Measurements from ENCODE around the gene GALNT17.

The GALNT17 gene

DNA sequence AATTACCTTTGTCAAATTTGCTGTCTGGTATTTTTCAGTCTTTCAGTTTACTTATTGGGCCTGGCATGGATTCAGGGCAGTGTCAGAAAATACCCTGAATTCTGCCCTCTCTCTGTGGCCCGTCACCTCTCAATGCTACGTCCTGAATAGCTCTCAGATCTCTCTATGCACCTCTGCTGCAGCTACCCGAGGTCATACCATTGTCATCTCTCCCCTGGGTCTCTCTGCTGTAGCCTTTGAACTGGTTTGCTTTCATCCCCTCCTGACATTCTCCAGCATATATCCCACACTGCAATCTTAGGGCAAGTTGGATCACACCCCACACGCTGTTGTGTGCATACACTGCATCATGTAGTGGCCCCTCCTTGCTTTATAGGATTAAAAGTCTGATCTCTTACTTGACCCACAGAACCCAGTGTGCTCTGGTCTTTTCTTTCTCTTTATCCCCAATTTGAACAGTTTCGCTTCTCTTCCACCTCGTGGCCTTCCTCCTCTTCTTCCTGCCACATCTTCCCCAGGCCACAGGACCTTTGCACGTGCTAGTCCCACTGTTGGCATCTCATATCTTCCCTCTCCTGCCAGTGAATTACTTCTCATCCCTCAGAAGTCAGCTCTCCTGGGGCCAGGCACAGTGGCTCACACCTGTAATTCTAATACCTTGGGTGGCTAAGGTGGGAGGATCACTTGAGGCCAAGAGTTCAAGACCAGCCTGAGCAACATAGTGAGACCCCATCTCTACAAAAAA is 372.9 kb downstream of the GALNT17 start:
- CTCF ChIA-PET, result no interaction called here
- DNase-seq, result no peak

DNA sequence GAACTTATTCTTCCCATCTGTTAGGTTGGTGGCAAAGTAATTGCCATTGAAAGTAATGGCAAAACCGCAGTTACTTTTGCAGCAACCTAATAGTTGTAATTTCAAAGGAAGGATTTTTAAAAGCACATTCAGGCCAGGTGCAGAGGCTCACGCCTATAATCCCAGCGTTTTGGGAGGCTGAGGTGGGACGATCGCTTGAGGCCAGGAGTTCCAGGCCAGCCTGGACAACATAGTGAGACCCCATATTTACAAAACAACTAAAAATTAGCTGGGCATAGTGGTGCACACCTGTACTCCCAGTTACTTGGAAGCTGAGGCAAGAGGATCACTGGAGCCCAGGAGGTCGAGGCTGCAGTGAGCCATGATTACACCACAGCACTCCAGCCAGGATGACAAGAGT is 374.9 kb downstream of the GALNT17 start:
- Histone ChIP-seq H3K4me3 (ENCODE audit: control insufficient read depth in 1 of 7, extremely low read depth in 1 of 7, insufficient read depth in 4 of 7, low read depth in 2 of 7, low read length in 6 of 7) (no peak overlapping the region), H3K27ac (ENCODE audit: insufficient read depth in 1 of 2, low read depth in 1 of 2, low read length in 2 of 2, poor library complexity in 1 of 2, severe bottlenecking in 2 of 2) (no peak overlapping the region), H3K9me3 (ENCODE audit: control extremely low read depth in 1 of 5, control insufficient read depth in 4 of 5, insufficient read depth in 2 of 5, low read depth in 1 of 5, low read length in 4 of 5) (peaks cover 0 to 3% (median 0%) of the 10 kb centered on the region in 5 experiments), H3K27me3 (replicated peaks in 2 of 5; ENCODE audit: control insufficient read depth in 4 of 5, insufficient read depth in 5 of 5, low read length in 4 of 5) (peaks cover 0 to 3% (median 0%) of the 10 kb centered on the region in 5 experiments), H3K4me1 (ENCODE audit: control extremely low read depth in 1 of 4, control insufficient read depth in 4 of 4, insufficient read depth in 4 of 4, low read length in 3 of 4) (no peaks in the 10 kb centered on the region), H3K36me3 (ENCODE audit: control insufficient read depth in 4 of 4, insufficient read depth in 4 of 4, low read length in 3 of 4) (no peaks in the 10 kb centered on the region)
- ChIA-PET POLR2A (no interaction called here), CTCF (no interaction called here)
- 100% methylated on average over 3 of the region's 6 CpGs for WGBS (ENCODE audit: insufficient coverage)
- DNase-seq, result no peak

More for the DNA sequence above, 372.9 kb downstream of the GALNT17 start:
- 89% methylated on average over 6 of the region's 7 CpGs for WGBS (ENCODE audit: insufficient coverage)
- Histone ChIP-seq H3K36me3 (ENCODE audit: control insufficient read depth in 4 of 4, insufficient read depth in 4 of 4, low read length in 3 of 4) (no peaks in the 10 kb centered on the region), H3K27me3 (replicated peaks in 2 of 5; ENCODE audit: control insufficient read depth in 4 of 5, insufficient read depth in 5 of 5, low read length in 4 of 5) (peaks cover 0 to 3% (median 0%) of the 10 kb centered on the region in 5 experiments), H3K4me3 (ENCODE audit: control insufficient read depth in 1 of 7, extremely low read depth in 1 of 7, insufficient read depth in 4 of 7, low read depth in 2 of 7, low read length in 6 of 7) (no peak overlapping the region), H3K4me1 (ENCODE audit: control extremely low read depth in 1 of 4, control insufficient read depth in 4 of 4, insufficient read depth in 4 of 4, low read length in 3 of 4) (no peaks in the 10 kb centered on the region), H3K27ac (ENCODE audit: insufficient read depth in 1 of 2, low read depth in 1 of 2, low read length in 2 of 2, poor library complexity in 1 of 2, severe bottlenecking in 2 of 2) (no peak overlapping the region), H3K9me3 (ENCODE audit: control extremely low read depth in 1 of 5, control insufficient read depth in 4 of 5, insufficient read depth in 2 of 5, low read depth in 1 of 5, low read length in 4 of 5) (peaks cover 0 to 3% (median 0%) of the 10 kb centered on the region in 5 experiments)
- POLR2A ChIA-PET, result no interaction called here

DNA sequence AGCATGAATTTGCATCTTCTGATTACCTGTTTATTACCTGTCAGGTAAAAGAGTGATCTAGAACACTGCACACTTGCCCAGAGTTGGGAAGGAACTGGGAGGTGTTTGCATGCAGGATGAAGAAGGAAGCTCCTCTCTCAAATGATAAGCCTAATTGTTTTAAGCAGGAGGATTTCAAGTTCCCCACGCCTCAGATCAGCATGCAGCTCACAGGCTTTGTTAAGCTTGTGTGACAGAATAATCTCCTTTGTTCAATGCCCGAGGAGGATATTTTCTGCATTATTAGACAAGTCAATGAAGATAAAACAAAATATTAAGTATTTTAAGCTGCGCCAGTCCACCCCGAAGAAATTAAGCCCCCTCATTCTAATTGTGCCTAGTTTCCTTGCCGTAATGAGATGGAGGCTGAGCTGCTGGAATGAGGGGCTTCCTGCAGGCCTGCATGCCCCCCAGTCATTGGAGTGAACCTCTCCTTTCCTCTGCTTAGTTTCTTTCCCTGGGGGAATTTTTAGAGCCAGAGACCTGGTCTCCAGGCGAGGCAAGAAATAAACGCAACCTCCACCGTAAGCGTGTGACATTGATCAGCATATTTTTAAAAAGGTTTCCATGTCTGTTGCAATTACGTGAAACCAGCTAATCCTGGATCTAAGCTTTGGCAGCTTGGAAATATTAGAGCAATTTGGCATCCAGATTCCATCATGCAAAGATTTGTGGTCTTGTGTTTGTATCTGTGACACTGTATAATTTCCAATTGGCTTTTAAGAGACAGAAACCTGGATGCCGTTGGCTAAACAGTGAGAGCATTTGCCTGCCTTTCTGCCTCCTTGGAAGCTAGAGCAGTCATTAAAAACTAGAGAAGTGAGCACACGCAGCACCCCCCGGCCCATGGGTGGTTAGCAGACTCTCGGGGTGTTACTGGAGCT is 376.0 kb downstream of the GALNT17 start:
- DNase-seq, result no peak

DNA sequence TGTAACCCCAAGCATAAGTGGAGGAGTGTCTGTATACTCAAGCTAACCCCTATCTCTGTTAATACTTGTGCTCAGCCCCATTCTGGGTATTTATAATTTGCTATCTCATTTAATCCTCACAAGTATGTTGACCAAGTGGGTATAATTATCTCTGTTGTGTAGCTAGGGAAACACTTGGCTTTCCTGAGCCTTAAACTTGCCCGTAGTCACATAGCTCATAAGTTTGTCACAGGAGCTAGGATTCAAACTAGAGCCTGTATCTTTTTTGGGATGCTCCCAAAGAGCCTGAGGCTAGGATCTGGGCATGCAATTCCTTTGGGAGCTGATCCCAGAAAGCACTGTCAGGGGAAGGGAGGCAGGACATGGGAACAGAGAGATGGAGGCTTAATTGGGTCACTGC is 377.4 kb downstream of the GALNT17 start:
- POLR2A ChIA-PET, result no interaction called here
- no peak for DNase-seq

More for the DNA sequence above, 376.0 kb downstream of the GALNT17 start:
- POLR2A ChIA-PET, result no interaction called here
- CTCF ChIA-PET, result interaction anchor here (0.6 kb wide), 1 partner anchor 65 kb away, joined by 3 read pairs; no protein-coding TSS in a partner anchor
- no peak overlapping the region for H3K27ac ChIP-seq (ENCODE audit: insufficient read depth in 1 of 2, low read depth in 1 of 2, low read length in 2 of 2, poor library complexity in 1 of 2, severe bottlenecking in 2 of 2)
- H3K4me1 ChIP-seq (ENCODE audit: control extremely low read depth in 1 of 4, control insufficient read depth in 4 of 4, insufficient read depth in 4 of 4, low read length in 3 of 4), result no peaks in the 10 kb centered on the region
- no peaks in the 10 kb centered on the region for H3K36me3 ChIP-seq (ENCODE audit: control insufficient read depth in 4 of 4, insufficient read depth in 4 of 4, low read length in 3 of 4)
- H3K27me3 ChIP-seq (replicated peaks in 2 of 5; ENCODE audit: control insufficient read depth in 4 of 5, insufficient read depth in 5 of 5, low read length in 4 of 5), result peaks cover 0 to 3% (median 0%) of the 10 kb centered on the region in 5 experiments
- H3K4me3 ChIP-seq (ENCODE audit: control insufficient read depth in 1 of 7, extremely low read depth in 1 of 7, insufficient read depth in 4 of 7, low read depth in 2 of 7, low read length in 6 of 7), result no peak overlapping the region
- WGBS (ENCODE audit: insufficient coverage), result 90% methylated on average over 13 of the region's 14 CpGs
- peaks cover 0 to 3% (median 0%) of the 10 kb centered on the region in 5 experiments for H3K9me3 ChIP-seq (ENCODE audit: control extremely low read depth in 1 of 5, control insufficient read depth in 4 of 5, insufficient read depth in 2 of 5, low read depth in 1 of 5, low read length in 4 of 5)

DNA sequence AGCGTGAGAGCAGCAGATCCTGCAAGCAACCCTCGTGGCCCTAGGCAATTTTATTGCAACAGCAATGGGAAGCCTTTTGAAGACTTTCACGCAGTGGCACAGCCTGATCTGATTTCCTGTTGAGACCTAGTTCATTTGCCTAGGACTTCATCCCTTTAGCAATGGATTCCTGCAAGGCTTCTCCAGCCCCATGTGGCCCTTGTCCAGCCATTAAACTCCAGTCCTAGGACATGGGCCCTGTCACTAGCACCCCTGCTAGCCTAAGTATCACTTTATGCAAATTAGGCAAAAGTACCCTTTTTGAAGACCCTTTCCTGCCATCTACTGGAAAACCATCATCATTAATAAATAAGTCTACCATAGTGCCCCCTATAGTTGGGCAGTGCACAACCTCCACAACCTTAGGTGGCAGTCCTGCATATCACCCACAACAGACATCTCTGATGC is 379.4 kb downstream of the GALNT17 start:
- Histone ChIP-seq H3K9me3 (ENCODE audit: control extremely low read depth in 1 of 5, control insufficient read depth in 4 of 5, insufficient read depth in 2 of 5, low read depth in 1 of 5, low read length in 4 of 5) (peaks cover 0 to 3% (median under 1%) of the 10 kb centered on the region in 5 experiments), H3K27ac (ENCODE audit: insufficient read depth in 1 of 2, low read depth in 1 of 2, low read length in 2 of 2, poor library complexity in 1 of 2, severe bottlenecking in 2 of 2) (no peak overlapping the region), H3K27me3 (replicated peaks in 2 of 5; ENCODE audit: control insufficient read depth in 4 of 5, insufficient read depth in 5 of 5, low read length in 4 of 5) (peaks cover 0 to 3% (median 0%) of the 10 kb centered on the region in 5 experiments), H3K4me1 (ENCODE audit: control extremely low read depth in 1 of 4, control insufficient read depth in 4 of 4, insufficient read depth in 4 of 4, low read length in 3 of 4) (no peaks in the 10 kb centered on the region), H3K36me3 (ENCODE audit: control insufficient read depth in 4 of 4, insufficient read depth in 4 of 4, low read length in 3 of 4) (no peaks in the 10 kb centered on the region), H3K4me3 (ENCODE audit: control insufficient read depth in 1 of 7, extremely low read depth in 1 of 7, insufficient read depth in 4 of 7, low read depth in 2 of 7, low read length in 6 of 7) (no peak overlapping the region)
- WGBS (ENCODE audit: insufficient coverage), result 76% methylated on average over 3 of the region's 3 CpGs
- POLR2A ChIA-PET, result no interaction called here
- CTCF ChIA-PET, result no interaction called here
- no peak for DNase-seq

More for the DNA sequence above, 377.4 kb downstream of the GALNT17 start:
- 90% methylated on average over 1 of the region's 1 CpG for WGBS (ENCODE audit: insufficient coverage)
- Histone ChIP-seq H3K27me3 (replicated peaks in 2 of 5; ENCODE audit: control insufficient read depth in 4 of 5, insufficient read depth in 5 of 5, low read length in 4 of 5) (peaks cover 0 to 3% (median 0%) of the 10 kb centered on the region in 5 experiments), H3K4me1 (ENCODE audit: control extremely low read depth in 1 of 4, control insufficient read depth in 4 of 4, insufficient read depth in 4 of 4, low read length in 3 of 4) (no peaks in the 10 kb centered on the region), H3K4me3 (ENCODE audit: control insufficient read depth in 1 of 7, extremely low read depth in 1 of 7, insufficient read depth in 4 of 7, low read depth in 2 of 7, low read length in 6 of 7) (no peak overlapping the region), H3K27ac (ENCODE audit: insufficient read depth in 1 of 2, low read depth in 1 of 2, low read length in 2 of 2, poor library complexity in 1 of 2, severe bottlenecking in 2 of 2) (no peak overlapping the region), H3K36me3 (ENCODE audit: control insufficient read depth in 4 of 4, insufficient read depth in 4 of 4, low read length in 3 of 4) (no peaks in the 10 kb centered on the region), H3K9me3 (ENCODE audit: control extremely low read depth in 1 of 5, control insufficient read depth in 4 of 5, insufficient read depth in 2 of 5, low read depth in 1 of 5, low read length in 4 of 5) (peaks cover 0 to 3% (median 0%) of the 10 kb centered on the region in 5 experiments)
- CTCF ChIA-PET, result interaction anchor here (0.9 kb wide), 1 partner anchor 17 kb away, joined by 3 read pairs; no protein-coding TSS in a partner anchor

DNA sequence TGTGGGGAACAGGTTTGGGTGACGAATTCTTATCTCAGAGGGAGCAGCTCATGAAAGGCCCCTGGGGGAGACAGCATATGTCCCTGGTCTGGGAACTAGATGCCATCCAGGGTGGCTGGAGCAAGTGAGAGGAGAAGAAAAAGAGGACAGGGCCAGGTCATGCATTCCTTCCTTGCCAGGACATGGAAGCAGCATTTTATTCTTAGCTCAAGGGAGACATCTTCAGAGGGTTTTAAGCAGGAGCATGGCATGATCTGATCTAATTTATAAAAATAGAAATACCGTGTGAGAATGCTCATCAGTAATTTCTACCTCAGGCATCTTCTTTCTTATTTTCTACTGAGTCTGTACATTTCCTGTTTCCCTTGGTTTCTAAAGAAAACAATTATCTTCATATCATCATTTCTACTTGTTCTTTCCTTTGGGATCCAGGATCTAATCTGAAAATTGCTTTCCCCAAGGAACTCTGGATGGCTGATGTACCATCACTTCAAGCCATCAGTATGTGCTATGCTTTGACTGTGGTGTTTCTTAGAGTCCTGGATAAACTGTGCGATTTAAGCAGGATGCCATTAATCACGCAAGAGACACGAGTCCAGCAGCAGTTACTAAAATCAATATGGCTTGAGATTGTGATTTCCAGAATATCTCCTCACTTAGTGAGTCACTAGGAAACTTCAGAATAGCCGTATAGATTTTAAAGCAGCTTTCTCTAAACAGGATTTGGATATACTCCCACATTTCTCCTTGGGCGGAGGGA is 386.2 kb downstream of the GALNT17 start:
- POLR2A ChIA-PET, result no interaction called here
- 89% methylated on average over 4 of the region's 7 CpGs for WGBS (ENCODE audit: insufficient coverage)
- no peak overlapping the region for H3K27ac ChIP-seq (ENCODE audit: insufficient read depth in 1 of 2, low read depth in 1 of 2, low read length in 2 of 2, poor library complexity in 1 of 2, severe bottlenecking in 2 of 2)
- H3K4me1 ChIP-seq (ENCODE audit: control extremely low read depth in 1 of 4, control insufficient read depth in 4 of 4, insufficient read depth in 4 of 4, low read length in 3 of 4), result no peaks in the 10 kb centered on the region
- DNase-seq, result no peak
- CTCF ChIA-PET, result no interaction called here
- no peak overlapping the region for H3K4me3 ChIP-seq (ENCODE audit: control insufficient read depth in 1 of 7, extremely low read depth in 1 of 7, insufficient read depth in 4 of 7, low read depth in 2 of 7, low read length in 6 of 7)
- no peaks in the 10 kb centered on the region for H3K36me3 ChIP-seq (ENCODE audit: control insufficient read depth in 4 of 4, insufficient read depth in 4 of 4, low read length in 3 of 4)
- peaks cover 2 to 16% (median 8%) of the 10 kb centered on the region in 5 experiments for H3K9me3 ChIP-seq (ENCODE audit: control extremely low read depth in 1 of 5, control insufficient read depth in 4 of 5, insufficient read depth in 2 of 5, low read depth in 1 of 5, low read length in 4 of 5)
- no peaks in the 10 kb centered on the region for H3K27me3 ChIP-seq (replicated peaks in 2 of 5; ENCODE audit: control insufficient read depth in 4 of 5, insufficient read depth in 5 of 5, low read length in 4 of 5)

Measured in common myeloid progenitor, CD34-positive (primary cell).